Measurements from ENCODE around the gene NAT16.

- TF ChIP-seq CTCF (IDR thresholded peaks at IDR 0.05; ENCODE audit: insufficient read depth, low read depth, low read length) = no peak
- no peak for TF ChIP-seq EZH2 (IDR thresholded peaks at IDR 0.05; ENCODE audit: insufficient read depth, low read length)
These were observed 30.1 kb upstream of the NAT16 start for GRCh38 chr7:101210143-101210542.

All from astrocyte (in vitro differentiated cells and primary cell).